ENCODE results near the gene DNHD1. TPM values are rescaled to one million over a fixed set of nuclear protein-coding genes. Genes with fewer than 3 reads are reported as not detected.

DNHD1 gene
- total RNA-seq, 1 experiment from 2014 or later = 10.6 TPM

DNA sequence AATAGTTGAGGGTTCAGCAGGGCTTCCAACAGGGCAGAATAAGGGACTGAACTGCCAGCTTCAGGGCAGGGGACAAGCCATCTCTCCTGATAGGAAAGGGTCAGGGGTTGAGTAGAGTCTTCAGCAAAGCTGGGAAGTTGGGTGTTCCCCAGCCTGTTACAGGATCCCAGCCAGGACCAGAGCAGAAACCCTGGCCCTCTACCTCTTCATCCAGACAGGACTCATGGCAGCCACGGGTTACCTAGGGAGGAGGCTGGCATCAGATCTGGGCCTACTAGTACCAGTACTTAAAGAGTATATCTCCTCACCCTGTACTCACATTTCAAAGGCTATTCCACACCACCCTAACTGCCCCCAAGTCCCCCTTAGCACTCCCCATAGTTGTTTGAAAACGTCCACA lies 117.4 kb downstream of the DNHD1 start:
- POLR2A ChIA-PET = interaction anchor here (0.5 kb wide), 1 partner anchor 57 kb away, joined by 8 read pairs; no protein-coding TSS in a partner anchor
- DNase-seq (ENCODE audit: low read depth, low spot score) (no peak), ATAC-seq (no peak)
- CTCF ChIA-PET = no interaction called here
- in situ Hi-C loops (cut with HindIII; ENCODE audit: low pct_unique_long_range_greater_than_20kb, low sequenced_read_pairs) = no loop called here
- TF ChIP-seq SIN3A (IDR thresholded peaks at IDR 0.05; ENCODE audit: borderline replicate concordance, insufficient read depth, low read depth, low read length) = no peak
- TF ChIP-seq, protein P1, sequence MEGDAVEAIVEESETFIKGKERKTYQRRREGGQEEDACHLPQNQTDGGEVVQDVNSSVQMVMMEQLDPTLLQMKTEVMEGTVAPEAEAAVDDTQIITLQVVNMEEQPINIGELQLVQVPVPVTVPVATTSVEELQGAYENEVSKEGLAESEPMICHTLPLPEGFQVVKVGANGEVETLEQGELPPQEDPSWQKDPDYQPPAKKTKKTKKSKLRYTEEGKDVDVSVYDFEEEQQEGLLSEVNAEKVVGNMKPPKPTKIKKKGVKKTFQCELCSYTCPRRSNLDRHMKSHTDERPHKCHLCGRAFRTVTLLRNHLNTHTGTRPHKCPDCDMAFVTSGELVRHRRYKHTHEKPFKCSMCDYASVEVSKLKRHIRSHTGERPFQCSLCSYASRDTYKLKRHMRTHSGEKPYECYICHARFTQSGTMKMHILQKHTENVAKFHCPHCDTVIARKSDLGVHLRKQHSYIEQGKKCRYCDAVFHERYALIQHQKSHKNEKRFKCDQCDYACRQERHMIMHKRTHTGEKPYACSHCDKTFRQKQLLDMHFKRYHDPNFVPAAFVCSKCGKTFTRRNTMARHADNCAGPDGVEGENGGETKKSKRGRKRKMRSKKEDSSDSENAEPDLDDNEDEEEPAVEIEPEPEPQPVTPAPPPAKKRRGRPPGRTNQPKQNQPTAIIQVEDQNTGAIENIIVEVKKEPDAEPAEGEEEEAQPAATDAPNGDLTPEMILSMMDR (IDR thresholded peaks at IDR 0.05) = no peak
- TF ChIP-seq, protein P2, sequence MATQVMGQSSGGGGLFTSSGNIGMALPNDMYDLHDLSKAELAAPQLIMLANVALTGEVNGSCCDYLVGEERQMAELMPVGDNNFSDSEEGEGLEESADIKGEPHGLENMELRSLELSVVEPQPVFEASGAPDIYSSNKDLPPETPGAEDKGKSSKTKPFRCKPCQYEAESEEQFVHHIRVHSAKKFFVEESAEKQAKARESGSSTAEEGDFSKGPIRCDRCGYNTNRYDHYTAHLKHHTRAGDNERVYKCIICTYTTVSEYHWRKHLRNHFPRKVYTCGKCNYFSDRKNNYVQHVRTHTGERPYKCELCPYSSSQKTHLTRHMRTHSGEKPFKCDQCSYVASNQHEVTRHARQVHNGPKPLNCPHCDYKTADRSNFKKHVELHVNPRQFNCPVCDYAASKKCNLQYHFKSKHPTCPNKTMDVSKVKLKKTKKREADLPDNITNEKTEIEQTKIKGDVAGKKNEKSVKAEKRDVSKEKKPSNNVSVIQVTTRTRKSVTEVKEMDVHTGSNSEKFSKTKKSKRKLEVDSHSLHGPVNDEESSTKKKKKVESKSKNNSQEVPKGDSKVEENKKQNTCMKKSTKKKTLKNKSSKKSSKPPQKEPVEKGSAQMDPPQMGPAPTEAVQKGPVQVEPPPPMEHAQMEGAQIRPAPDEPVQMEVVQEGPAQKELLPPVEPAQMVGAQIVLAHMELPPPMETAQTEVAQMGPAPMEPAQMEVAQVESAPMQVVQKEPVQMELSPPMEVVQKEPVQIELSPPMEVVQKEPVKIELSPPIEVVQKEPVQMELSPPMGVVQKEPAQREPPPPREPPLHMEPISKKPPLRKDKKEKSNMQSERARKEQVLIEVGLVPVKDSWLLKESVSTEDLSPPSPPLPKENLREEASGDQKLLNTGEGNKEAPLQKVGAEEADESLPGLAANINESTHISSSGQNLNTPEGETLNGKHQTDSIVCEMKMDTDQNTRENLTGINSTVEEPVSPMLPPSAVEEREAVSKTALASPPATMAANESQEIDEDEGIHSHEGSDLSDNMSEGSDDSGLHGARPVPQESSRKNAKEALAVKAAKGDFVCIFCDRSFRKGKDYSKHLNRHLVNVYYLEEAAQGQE (IDR thresholded peaks at IDR 0.05; ENCODE audit: insufficient read depth in 1 of 2, low read depth in 2 of 2, low read length in 1 of 2) = no peak
- intact Hi-C loops (cut with micrococcal nuclease; ENCODE audit: unreplicated experiment) = loop anchor here (5.0 kb wide), 1 partner anchor 68 kb away; the partner anchor contains the start of gene MRPL17
- Histone ChIP-seq H3K4me3 (ENCODE audit: low read depth in 2 of 2, low read length in 2 of 2) (no peak overlapping the region), H3K27ac (ENCODE audit: low read length) (no peak overlapping the region), H3K4me1 (ENCODE audit: control insufficient read depth, insufficient read depth, low read length) (peaks cover 29% of the 10 kb centered on the region), H3K9me3 (ENCODE audit: control insufficient read depth, insufficient read depth, low read depth, low read length) (no peaks in the 10 kb centered on the region), H3K27me3 (ENCODE audit: control insufficient read depth, insufficient read depth, low read length) (no peaks in the 10 kb centered on the region), H3K36me3 (ENCODE audit: control insufficient read depth, insufficient read depth, low read length) (peaks cover 19% of the 10 kb centered on the region)
- BruUV-seq (replicated peaks) = no TSS peak

DNA sequence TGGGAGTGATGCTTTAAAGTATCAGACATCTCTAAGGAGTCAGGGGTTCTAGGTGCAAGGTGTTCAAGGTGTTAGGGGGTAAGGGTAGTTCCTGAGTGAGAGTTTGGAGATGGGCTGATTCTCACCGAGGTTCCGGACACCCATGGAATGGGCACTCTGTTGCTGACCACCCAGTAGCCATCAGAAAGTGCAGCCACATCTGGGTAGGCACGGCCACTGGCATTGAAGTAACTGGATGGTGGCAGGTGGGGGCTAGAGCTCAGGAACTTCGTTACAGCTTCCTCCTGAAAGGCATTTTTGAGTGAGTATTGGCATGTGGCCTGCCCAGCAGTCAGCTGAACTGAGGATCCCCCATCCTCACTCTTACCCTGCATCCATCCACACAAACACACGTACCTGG lies 118.0 kb downstream of the DNHD1 start:
- CTCF ChIA-PET = no interaction called here
- intact Hi-C loops (cut with micrococcal nuclease; ENCODE audit: unreplicated experiment) (no loop called here), in situ Hi-C loops (cut with HindIII; ENCODE audit: low pct_unique_long_range_greater_than_20kb, low sequenced_read_pairs) (no loop called here)
- POLR2A ChIA-PET = no interaction called here
- BruUV-seq (replicated peaks) = no TSS peak
- no peak overlapping the region for H3K27ac ChIP-seq (ENCODE audit: low read length)
- H3K4me1 ChIP-seq (ENCODE audit: control insufficient read depth, insufficient read depth, low read length) = peaks cover 31% of the 10 kb centered on the region
- ATAC-seq (no peak), DNase-seq (ENCODE audit: low read depth, low spot score) (no peak)
- H3K9me3 ChIP-seq (ENCODE audit: control insufficient read depth, insufficient read depth, low read depth, low read length) = no peaks in the 10 kb centered on the region
- TF ChIP-seq, protein P1 (IDR thresholded peaks at IDR 0.05) = no peak
- TF ChIP-seq POLR2AphosphoS5 (IDR thresholded peaks at IDR 0.05; ENCODE audit: low read depth, low read length) = no peak
- TF ChIP-seq SIN3A (IDR thresholded peaks at IDR 0.05; ENCODE audit: borderline replicate concordance, insufficient read depth, low read depth, low read length) = no peak
- TF ChIP-seq, protein P2 (IDR thresholded peaks at IDR 0.05; ENCODE audit: insufficient read depth in 1 of 2, low read depth in 2 of 2, low read length in 1 of 2) = no peak
- TF ChIP-seq TCF7L2 (IDR thresholded peaks at IDR 0.05; ENCODE audit: low read depth, low read length) = no peak
- H3K27me3 ChIP-seq (ENCODE audit: control insufficient read depth, insufficient read depth, low read length) = no peaks in the 10 kb centered on the region
- H3K36me3 ChIP-seq (ENCODE audit: control insufficient read depth, insufficient read depth, low read length) = peaks cover 14% of the 10 kb centered on the region
- no peak overlapping the region for H3K4me3 ChIP-seq (ENCODE audit: low read depth in 2 of 2, low read length in 2 of 2)

Measured in Panc1 (cell line).